ENCODE data around the gene SLC22A12.
A peak's percentile ranks its signal among the peaks of the same experiment; 100 is the strongest.

SLC22A12 gene

GRCh38 chr11:64629796-64630562 is 39.0 kb downstream of the SLC22A12 start:
- Histone ChIP-seq H3K27me3 (ENCODE audit: insufficient read depth, low read depth, severe bottlenecking) (no peaks in the 10 kb centered on the region), H3K9me3 (ENCODE audit: severe bottlenecking) (no peaks in the 10 kb centered on the region), H3K36me3 (peaks cover 32% of the 10 kb centered on the region), H3K27ac (no peak overlapping the region), H3K4me3 (ENCODE audit: low read depth, low read length) (no peak overlapping the region)
- peak; percentile 50 for DNase-seq
- TF ChIP-seq CTCF (IDR thresholded peaks at IDR 0.05; ENCODE audit: low read depth, low read length), result 0 out of 2 replicates have a peak, but pooled peaks have one; percentile 6

- H3K27me3 ChIP-seq (ENCODE audit: insufficient read depth, low read depth, severe bottlenecking), result no peaks in the 10 kb centered on the region
- no peaks in the 10 kb centered on the region for H3K9me3 ChIP-seq (ENCODE audit: severe bottlenecking)
- H3K27ac ChIP-seq, result no peak overlapping the region
- H3K4me3 ChIP-seq (ENCODE audit: low read depth, low read length), result no peak overlapping the region
- DNase-seq, result no peak
- no peak for TF ChIP-seq CTCF (IDR thresholded peaks at IDR 0.05; ENCODE audit: low read depth, low read length)
- peaks cover 22% of the 10 kb centered on the region for H3K36me3 ChIP-seq
Measured at GRCh38 chr11:64631675-64632074, 40.7 kb downstream of the SLC22A12 start.

GRCh38 chr11:64632237-64632636 is 41.2 kb downstream of the SLC22A12 start:
- DNase-seq, result no peak
- H3K36me3 ChIP-seq, result peaks cover 22% of the 10 kb centered on the region
- no peak overlapping the region for H3K4me3 ChIP-seq (ENCODE audit: low read depth, low read length)
- no peaks in the 10 kb centered on the region for H3K9me3 ChIP-seq (ENCODE audit: severe bottlenecking)
- no peaks in the 10 kb centered on the region for H3K27me3 ChIP-seq (ENCODE audit: insufficient read depth, low read depth, severe bottlenecking)
- TF ChIP-seq CTCF (IDR thresholded peaks at IDR 0.05; ENCODE audit: low read depth, low read length), result no peak
- H3K27ac ChIP-seq, result no peak overlapping the region

- H3K36me3 ChIP-seq, result peaks cover 22% of the 10 kb centered on the region
- H3K4me3 ChIP-seq (ENCODE audit: low read depth, low read length), result no peak overlapping the region
- no peak for TF ChIP-seq CTCF (IDR thresholded peaks at IDR 0.05; ENCODE audit: low read depth, low read length)
- DNase-seq, result no peak
- H3K27me3 ChIP-seq (ENCODE audit: insufficient read depth, low read depth, severe bottlenecking), result no peaks in the 10 kb centered on the region
- no peak overlapping the region for H3K27ac ChIP-seq
- H3K9me3 ChIP-seq (ENCODE audit: severe bottlenecking), result no peaks in the 10 kb centered on the region
Measured at GRCh38 chr11:64632654-64633053, 41.6 kb downstream of the SLC22A12 start.

- TF ChIP-seq CTCF (IDR thresholded peaks at IDR 0.05; ENCODE audit: low read depth, low read length), result no peak
- peaks cover 22% of the 10 kb centered on the region for H3K36me3 ChIP-seq
- H3K27ac ChIP-seq, result no peak overlapping the region
- no peaks in the 10 kb centered on the region for H3K9me3 ChIP-seq (ENCODE audit: severe bottlenecking)
- no peaks in the 10 kb centered on the region for H3K27me3 ChIP-seq (ENCODE audit: insufficient read depth, low read depth, severe bottlenecking)
- no peak overlapping the region for H3K4me3 ChIP-seq (ENCODE audit: low read depth, low read length)
- DNase-seq, result no peak
Measured at GRCh38 chr11:64633555-64634159, 42.6 kb downstream of the SLC22A12 start.

Data from WERI-Rb-1 (cell line).